ENCODE data around the gene FKBP11. TPM values are rescaled to one million over a fixed set of nuclear protein-coding genes. Genes with fewer than 3 reads are reported as not detected.
A peak's percentile ranks its signal among the peaks of the same experiment; 100 is the strongest.

Gene FKBP11
- total RNA-seq, 1 experiment from 2014 or later, result 21.1 TPM

- peaks cover 20% of the 10 kb centered on the region for H3K4me1 ChIP-seq (ENCODE audit: control insufficient read depth, insufficient read depth, low read length)
- intact Hi-C loops (cut with micrococcal nuclease; ENCODE audit: unreplicated experiment), result no loop called here
- H3K27ac ChIP-seq (ENCODE audit: low read length), result no peak overlapping the region
- ChIA-PET POLR2A (interaction anchor here (0.6 kb wide), 1 partner anchor 25 kb away, joined by 4 read pairs; no protein-coding TSS in a partner anchor), CTCF (interaction anchor here (1.7 kb wide), 1 partner anchor 16 kb away, joined by 4 read pairs; no protein-coding TSS in a partner anchor)
- no peak overlapping the region for H3K4me3 ChIP-seq (ENCODE audit: low read depth in 2 of 2, low read length in 2 of 2)
- BruUV-seq (replicated peaks), result no TSS peak
- DNase-seq (ENCODE audit: low read depth, low spot score), result no peak
- ATAC-seq, result no peak
- no peaks in the 10 kb centered on the region for H3K27me3 ChIP-seq (ENCODE audit: control insufficient read depth, insufficient read depth, low read length)
- no peaks in the 10 kb centered on the region for H3K36me3 ChIP-seq (ENCODE audit: control insufficient read depth, insufficient read depth, low read length)
- TF ChIP-seq REST (IDR thresholded peaks at IDR 0.05; ENCODE audit: insufficient read depth in 1 of 2, low read depth in 2 of 2, low read length in 1 of 2) (no peak), TCF7L2 (IDR thresholded peaks at IDR 0.05; ENCODE audit: low read depth, low read length) (no peak), SIN3A (IDR thresholded peaks at IDR 0.05; ENCODE audit: borderline replicate concordance, insufficient read depth, low read depth, low read length) (no peak), CTCF (IDR thresholded peaks at IDR 0.05) (peak; percentile 39)
- no peaks in the 10 kb centered on the region for H3K9me3 ChIP-seq (ENCODE audit: control insufficient read depth, insufficient read depth, low read depth, low read length)
- in situ Hi-C loops (cut with HindIII; ENCODE audit: low pct_unique_long_range_greater_than_20kb, low sequenced_read_pairs), result no loop called here
Measured at GRCh38 chr12:48972213-48972951, 47.1 kb upstream of the FKBP11 start.

GRCh38 chr12:48970702-48971334 is 45.5 kb upstream of the FKBP11 start:
- CTCF ChIA-PET, result interaction anchor here (0.7 to 1.7 kb wide), 4 partner anchors 17 to 150 kb away, joined by 3 to 15 read pairs (median 5); no protein-coding TSS in a partner anchor
- Histone ChIP-seq H3K27me3 (ENCODE audit: control insufficient read depth, insufficient read depth, low read length) (no peaks in the 10 kb centered on the region), H3K4me3 (ENCODE audit: low read depth in 2 of 2, low read length in 2 of 2) (peak overlapping the region; percentile 34 to 59), H3K36me3 (ENCODE audit: control insufficient read depth, insufficient read depth, low read length) (no peaks in the 10 kb centered on the region), H3K4me1 (ENCODE audit: control insufficient read depth, insufficient read depth, low read length) (peaks cover 20% of the 10 kb centered on the region), H3K27ac (ENCODE audit: low read length) (peak overlapping the region; percentile 69), H3K9me3 (ENCODE audit: control insufficient read depth, insufficient read depth, low read depth, low read length) (no peaks in the 10 kb centered on the region)
- DNase-seq (ENCODE audit: low read depth, low spot score), result no peak
- no peak for TF ChIP-seq CTCF (IDR thresholded peaks at IDR 0.05)
- TF ChIP-seq SIN3A (IDR thresholded peaks at IDR 0.05; ENCODE audit: borderline replicate concordance, insufficient read depth, low read depth, low read length), result no peak
- TF ChIP-seq REST (IDR thresholded peaks at IDR 0.05; ENCODE audit: insufficient read depth in 1 of 2, low read depth in 2 of 2, low read length in 1 of 2), result no peak
- TF ChIP-seq POLR2AphosphoS5 (IDR thresholded peaks at IDR 0.05; ENCODE audit: low read depth, low read length), result no peak
- no peak for TF ChIP-seq TCF7L2 (IDR thresholded peaks at IDR 0.05; ENCODE audit: low read depth, low read length)
- POLR2A ChIA-PET, result no interaction called here
- intact Hi-C loops (cut with micrococcal nuclease; ENCODE audit: unreplicated experiment), result no loop called here
- no TSS peak for BruUV-seq (replicated peaks)
- ATAC-seq, result peak; percentile 28
- in situ Hi-C loops (cut with HindIII; ENCODE audit: low pct_unique_long_range_greater_than_20kb, low sequenced_read_pairs), result no loop called here
